ENCODE results near the gene POC5.
A peak's percentile ranks its signal among the peaks of the same experiment; 100 is the strongest.

POC5 gene

GRCh38 chr5:75686480-75686879, 30.8 kb downstream of the POC5 start:
- Histone ChIP-seq H3K4me2 (ENCODE audit: low read length, poor library complexity, severe bottlenecking) (no peak overlapping the region), H3K23ac (ENCODE audit: low read length in 2 of 2) (no peak overlapping the region), H3K27ac (ENCODE audit: low read length, poor library complexity, severe bottlenecking) (no peak overlapping the region), H3K4me1 (ENCODE audit: control insufficient read depth, insufficient read depth, low read depth, low read length) (peaks cover 2% of the 10 kb centered on the region), H3K9ac (ENCODE audit: low read length) (no peak overlapping the region), H2AFZ (ENCODE audit: low read depth, low read length) (no peak overlapping the region), H3K14ac (ENCODE audit: low read length in 2 of 2) (no peak overlapping the region), H3K36me3 (ENCODE audit: control insufficient read depth in 1 of 2, insufficient read depth in 2 of 2, low read depth in 1 of 2, low read length in 2 of 2) (peaks cover 7 to 40% of the 10 kb centered on the region in 2 experiments), H3K18ac (ENCODE audit: low read depth in 1 of 2, low read length in 2 of 2) (no peak overlapping the region), H4K8ac (ENCODE audit: low read length) (no peak overlapping the region), H3K4ac (ENCODE audit: low read depth in 1 of 2, low read length in 2 of 2) (no peak overlapping the region), H3K9me3 (ENCODE audit: control insufficient read depth, low read length) (no peaks in the 10 kb centered on the region), H2AK5ac (ENCODE audit: low read length, severe bottlenecking) (no peak overlapping the region), H2BK120ac (ENCODE audit: low read depth, low read length) (no peak overlapping the region), H2BK12ac (ENCODE audit: low read length in 2 of 2) (no peak overlapping the region), H4K91ac (ENCODE audit: low read length) (no peak overlapping the region), H3K27me3 (ENCODE audit: control insufficient read depth in 1 of 2, insufficient read depth in 1 of 2, low read length in 2 of 2) (no peaks in the 10 kb centered on the region), H2BK15ac (ENCODE audit: low read depth, poor library complexity, severe bottlenecking) (no peak overlapping the region), H2BK5ac (ENCODE audit: low read depth, low read length, poor library complexity, severe bottlenecking) (no peak overlapping the region), H3K4me3 (ENCODE audit: insufficient read depth in 1 of 2, low read depth in 1 of 2, low read length in 2 of 2) (no peak overlapping the region), H3K79me1 (replicated peaks; ENCODE audit: low read length, poor library complexity, severe bottlenecking) (peaks cover 2% of the 10 kb centered on the region)
- DNase-seq, result no peak

GRCh38 chr5:75685141-75685540, 32.1 kb downstream of the POC5 start:
- no peak overlapping the region for H3K23ac ChIP-seq (ENCODE audit: low read length in 2 of 2)
- no peak overlapping the region for H2AK5ac ChIP-seq (ENCODE audit: low read length, severe bottlenecking)

GRCh38 chr5:75681125-75681830, 36.0 kb downstream of the POC5 start:
- no peak overlapping the region for H2BK12ac ChIP-seq (ENCODE audit: low read length in 2 of 2)
- peaks cover 5 to 11% of the 10 kb centered on the region in 2 experiments for H3K36me3 ChIP-seq (ENCODE audit: control insufficient read depth in 1 of 2, insufficient read depth in 2 of 2, low read depth in 1 of 2, low read length in 2 of 2)
- DNase-seq, result peak; percentile 62
- peaks cover 2% of the 10 kb centered on the region for H3K79me1 ChIP-seq (replicated peaks; ENCODE audit: low read length, poor library complexity, severe bottlenecking)
- 40% methylated on average over 1 of the region's 2 CpGs for WGBS
- H4K8ac ChIP-seq (ENCODE audit: low read length), result no peak overlapping the region
- peak overlapping the region; percentile 29 for H3K27ac ChIP-seq (ENCODE audit: low read length, poor library complexity, severe bottlenecking)
- peak overlapping the region; percentile 81 for H3K9ac ChIP-seq (ENCODE audit: low read length)
- no peak overlapping the region for H2BK120ac ChIP-seq (ENCODE audit: low read depth, low read length)
- H4K91ac ChIP-seq (ENCODE audit: low read length), result no peak overlapping the region
- H2AK5ac ChIP-seq (ENCODE audit: low read length, severe bottlenecking), result no peak overlapping the region
- H2BK5ac ChIP-seq (ENCODE audit: low read depth, low read length, poor library complexity, severe bottlenecking), result no peak overlapping the region
- no peaks in the 10 kb centered on the region for H3K27me3 ChIP-seq (ENCODE audit: control insufficient read depth in 1 of 2, insufficient read depth in 1 of 2, low read length in 2 of 2)
- H3K23ac ChIP-seq (ENCODE audit: low read length in 2 of 2), result no peak overlapping the region
- H3K9me3 ChIP-seq (ENCODE audit: control insufficient read depth, low read length), result no peaks in the 10 kb centered on the region
- H3K4me1 ChIP-seq (ENCODE audit: control insufficient read depth, insufficient read depth, low read depth, low read length), result peaks cover 2% of the 10 kb centered on the region
- peak overlapping the region in 1 of 2 experiments; percentile 54 for H3K4me3 ChIP-seq (ENCODE audit: insufficient read depth in 1 of 2, low read depth in 1 of 2, low read length in 2 of 2)
- H2BK15ac ChIP-seq (ENCODE audit: low read depth, poor library complexity, severe bottlenecking), result no peak overlapping the region
- H3K4me2 ChIP-seq (ENCODE audit: low read length, poor library complexity, severe bottlenecking), result no peak overlapping the region
- no peak overlapping the region for H3K4ac ChIP-seq (ENCODE audit: low read depth in 1 of 2, low read length in 2 of 2)
- no peak overlapping the region for H2AFZ ChIP-seq (ENCODE audit: low read depth, low read length)
- H3K14ac ChIP-seq (ENCODE audit: low read length in 2 of 2), result no peak overlapping the region
- no peak overlapping the region for H3K18ac ChIP-seq (ENCODE audit: low read depth in 1 of 2, low read length in 2 of 2)

More at GRCh38 chr5:75685141-75685540, 32.1 kb downstream of the POC5 start:
- Histone ChIP-seq H3K27me3 (ENCODE audit: control insufficient read depth in 1 of 2, insufficient read depth in 1 of 2, low read length in 2 of 2) (no peaks in the 10 kb centered on the region), H3K4me2 (ENCODE audit: low read length, poor library complexity, severe bottlenecking) (no peak overlapping the region), H2BK15ac (ENCODE audit: low read depth, poor library complexity, severe bottlenecking) (no peak overlapping the region), H3K18ac (ENCODE audit: low read depth in 1 of 2, low read length in 2 of 2) (no peak overlapping the region), H2BK12ac (ENCODE audit: low read length in 2 of 2) (no peak overlapping the region), H3K4me3 (ENCODE audit: insufficient read depth in 1 of 2, low read depth in 1 of 2, low read length in 2 of 2) (no peak overlapping the region), H3K79me1 (replicated peaks; ENCODE audit: low read length, poor library complexity, severe bottlenecking) (peaks cover 2% of the 10 kb centered on the region), H3K9ac (ENCODE audit: low read length) (no peak overlapping the region), H3K36me3 (ENCODE audit: control insufficient read depth in 1 of 2, insufficient read depth in 2 of 2, low read depth in 1 of 2, low read length in 2 of 2) (peaks cover 7 to 32% of the 10 kb centered on the region in 2 experiments), H3K4me1 (ENCODE audit: control insufficient read depth, insufficient read depth, low read depth, low read length) (peaks cover 2% of the 10 kb centered on the region), H3K4ac (ENCODE audit: low read depth in 1 of 2, low read length in 2 of 2) (no peak overlapping the region), H2AFZ (ENCODE audit: low read depth, low read length) (no peak overlapping the region), H4K8ac (ENCODE audit: low read length) (no peak overlapping the region), H2BK120ac (ENCODE audit: low read depth, low read length) (no peak overlapping the region), H2BK5ac (ENCODE audit: low read depth, low read length, poor library complexity, severe bottlenecking) (no peak overlapping the region), H3K14ac (ENCODE audit: low read length in 2 of 2) (no peak overlapping the region), H4K91ac (ENCODE audit: low read length) (no peak overlapping the region), H3K27ac (ENCODE audit: low read length, poor library complexity, severe bottlenecking) (no peak overlapping the region), H3K9me3 (ENCODE audit: control insufficient read depth, low read length) (no peaks in the 10 kb centered on the region)
- DNase-seq, result no peak
- 98% methylated on average over 10 of the region's 11 CpGs for WGBS

GRCh38 chr5:75678155-75678554, 39.1 kb downstream of the POC5 start:
- Histone ChIP-seq H3K36me3 (ENCODE audit: control insufficient read depth in 1 of 2, insufficient read depth in 2 of 2, low read depth in 1 of 2, low read length in 2 of 2) (peaks cover 0 to 13% of the 10 kb centered on the region in 2 experiments), H3K4ac (ENCODE audit: low read depth in 1 of 2, low read length in 2 of 2) (no peak overlapping the region), H4K8ac (ENCODE audit: low read length) (no peak overlapping the region), H2BK15ac (ENCODE audit: low read depth, poor library complexity, severe bottlenecking) (no peak overlapping the region), H3K14ac (ENCODE audit: low read length in 2 of 2) (no peak overlapping the region), H2BK12ac (ENCODE audit: low read length in 2 of 2) (no peak overlapping the region), H3K27me3 (ENCODE audit: control insufficient read depth in 1 of 2, insufficient read depth in 1 of 2, low read length in 2 of 2) (no peaks in the 10 kb centered on the region), H3K79me1 (replicated peaks; ENCODE audit: low read length, poor library complexity, severe bottlenecking) (no peaks in the 10 kb centered on the region), H3K9me3 (ENCODE audit: control insufficient read depth, low read length) (no peaks in the 10 kb centered on the region), H2BK5ac (ENCODE audit: low read depth, low read length, poor library complexity, severe bottlenecking) (no peak overlapping the region), H3K27ac (ENCODE audit: low read length, poor library complexity, severe bottlenecking) (no peak overlapping the region), H3K9ac (ENCODE audit: low read length) (no peak overlapping the region), H3K4me1 (ENCODE audit: control insufficient read depth, insufficient read depth, low read depth, low read length) (peaks cover 2% of the 10 kb centered on the region), H4K91ac (ENCODE audit: low read length) (no peak overlapping the region), H3K18ac (ENCODE audit: low read depth in 1 of 2, low read length in 2 of 2) (no peak overlapping the region), H3K4me2 (ENCODE audit: low read length, poor library complexity, severe bottlenecking) (no peak overlapping the region), H2BK120ac (ENCODE audit: low read depth, low read length) (no peak overlapping the region), H3K4me3 (ENCODE audit: insufficient read depth in 1 of 2, low read depth in 1 of 2, low read length in 2 of 2) (no peak overlapping the region), H2AFZ (ENCODE audit: low read depth, low read length) (no peak overlapping the region), H3K23ac (ENCODE audit: low read length in 2 of 2) (no peak overlapping the region), H2AK5ac (ENCODE audit: low read length, severe bottlenecking) (no peak overlapping the region)
- 90% methylated on average over 2 of the region's 3 CpGs for WGBS
- no peak for DNase-seq

Data from mesenchymal stem cell (in vitro differentiated cells and primary cell).